WTC11 (cell line): ENCODE results near the gene UGT3A2.

ENCODE experiments used
- GABPB1 ChIP-seq: sonication (generic); formaldehyde crosslinking; IDR thresholded peaks from 2 replicates; pipeline ENCODE4 v1.8.1; 2023; ENCODE audit warnings: mild to moderate bottlenecking, missing genetic modification reagents
- MAX ChIP-seq: sonication (generic); formaldehyde crosslinking; IDR thresholded peaks from 2 replicates; pipeline ENCODE4 v1.8.0; 2022; ENCODE audit warnings: mild to moderate bottlenecking, missing genetic modification reagents
- TF ChIP-seq, protein P1 (sequence below): fragments of 200-600 bp; IDR thresholded peaks from 2 replicates; pipeline ENCODE4 v1.8.0; 2022; ENCODE audit warnings: antibody characterized with exemption
- TF ChIP-seq, protein P2 (sequence below): sonication (generic); formaldehyde crosslinking; IDR thresholded peaks from 2 replicates; pipeline ENCODE4 v1.8.1; 2022; ENCODE audit warnings: low read depth, mild to moderate bottlenecking, moderate library complexity, missing genetic modification reagents, borderline replicate concordance

- TF ChIP-seq, protein P1, sequence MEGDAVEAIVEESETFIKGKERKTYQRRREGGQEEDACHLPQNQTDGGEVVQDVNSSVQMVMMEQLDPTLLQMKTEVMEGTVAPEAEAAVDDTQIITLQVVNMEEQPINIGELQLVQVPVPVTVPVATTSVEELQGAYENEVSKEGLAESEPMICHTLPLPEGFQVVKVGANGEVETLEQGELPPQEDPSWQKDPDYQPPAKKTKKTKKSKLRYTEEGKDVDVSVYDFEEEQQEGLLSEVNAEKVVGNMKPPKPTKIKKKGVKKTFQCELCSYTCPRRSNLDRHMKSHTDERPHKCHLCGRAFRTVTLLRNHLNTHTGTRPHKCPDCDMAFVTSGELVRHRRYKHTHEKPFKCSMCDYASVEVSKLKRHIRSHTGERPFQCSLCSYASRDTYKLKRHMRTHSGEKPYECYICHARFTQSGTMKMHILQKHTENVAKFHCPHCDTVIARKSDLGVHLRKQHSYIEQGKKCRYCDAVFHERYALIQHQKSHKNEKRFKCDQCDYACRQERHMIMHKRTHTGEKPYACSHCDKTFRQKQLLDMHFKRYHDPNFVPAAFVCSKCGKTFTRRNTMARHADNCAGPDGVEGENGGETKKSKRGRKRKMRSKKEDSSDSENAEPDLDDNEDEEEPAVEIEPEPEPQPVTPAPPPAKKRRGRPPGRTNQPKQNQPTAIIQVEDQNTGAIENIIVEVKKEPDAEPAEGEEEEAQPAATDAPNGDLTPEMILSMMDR = no peak
- TF ChIP-seq MAX (CRISPR knock-in tag) = no peak
- TF ChIP-seq GABPB1 (CRISPR knock-in tag) = no peak
- TF ChIP-seq, protein P2, sequence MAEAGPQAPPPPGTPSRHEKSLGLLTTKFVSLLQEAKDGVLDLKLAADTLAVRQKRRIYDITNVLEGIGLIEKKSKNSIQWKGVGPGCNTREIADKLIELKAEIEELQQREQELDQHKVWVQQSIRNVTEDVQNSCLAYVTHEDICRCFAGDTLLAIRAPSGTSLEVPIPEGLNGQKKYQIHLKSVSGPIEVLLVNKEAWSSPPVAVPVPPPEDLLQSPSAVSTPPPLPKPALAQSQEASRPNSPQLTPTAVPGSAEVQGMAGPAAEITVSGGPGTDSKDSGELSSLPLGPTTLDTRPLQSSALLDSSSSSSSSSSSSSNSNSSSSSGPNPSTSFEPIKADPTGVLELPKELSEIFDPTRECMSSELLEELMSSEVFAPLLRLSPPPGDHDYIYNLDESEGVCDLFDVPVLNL (CRISPR knock-in tag) = no peak
Observed at GRCh38 chr5:36013182-36013581, 53.5 kb downstream of the UGT3A2 start.
